ENCODE results near the gene HOXC10.

GRCh38 chr12:54038284-54038870, 53.4 kb downstream of the HOXC10 start:
- no peak for TF ChIP-seq CTCF (conservative IDR thresholded peaks at IDR 0.05; ENCODE audit: low read length)
- TF ChIP-seq EZH2phosphoT487 (IDR thresholded peaks at IDR 0.05; ENCODE audit: borderline replicate concordance) = no peak

Data from Loucy (cell line).